Mammary epithelial cell (primary cell): Measurements from ENCODE around the gene TRDMT1.

Experiments used
- EZH2 ChIP-seq: IDR thresholded peaks from 2 replicates; pipeline ENCODE4 v1.6.1; 2012; ENCODE audit warnings: low read length, inconsistent platforms, borderline replicate concordance
- TF ChIP-seq, protein P1 (sequence below), 2 donors: IDR thresholded peaks in 1 of 2; conservative IDR thresholded peaks in 1 of 2; 2 replicates each; pipeline ENCODE4 v1.5.1; 2011 to 2012; ENCODE audit warnings: inconsistent platforms in 2 of 2, low read length in 2 of 2, mild to moderate bottlenecking in 2 of 2, control low read depth in 1 of 2, low read depth in 1 of 2; ENCODE audit not compliant: insufficient read depth in 1 of 2; ENCODE audit errors: extremely low read depth in 1 of 2

DNA sequence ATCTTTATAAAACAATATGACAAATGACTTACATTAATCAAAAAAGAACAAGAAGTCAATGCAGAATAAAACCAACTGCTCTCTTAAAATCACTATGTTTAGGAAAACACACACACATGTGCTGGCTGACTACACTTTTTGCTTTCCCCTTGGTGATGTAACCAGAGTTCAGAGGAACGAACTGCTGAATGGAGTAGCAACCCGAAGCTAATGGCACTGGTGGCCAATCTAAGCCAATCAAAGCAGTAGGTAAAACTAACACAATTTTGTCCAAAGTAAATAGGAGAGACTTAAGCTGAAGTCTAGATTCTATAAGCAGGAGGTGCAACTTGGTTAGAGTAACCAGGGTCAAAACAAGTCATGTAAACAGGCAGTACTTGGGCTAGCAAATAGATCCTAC is 38.6 kb downstream of the TRDMT1 start:
- TF ChIP-seq, protein P1, sequence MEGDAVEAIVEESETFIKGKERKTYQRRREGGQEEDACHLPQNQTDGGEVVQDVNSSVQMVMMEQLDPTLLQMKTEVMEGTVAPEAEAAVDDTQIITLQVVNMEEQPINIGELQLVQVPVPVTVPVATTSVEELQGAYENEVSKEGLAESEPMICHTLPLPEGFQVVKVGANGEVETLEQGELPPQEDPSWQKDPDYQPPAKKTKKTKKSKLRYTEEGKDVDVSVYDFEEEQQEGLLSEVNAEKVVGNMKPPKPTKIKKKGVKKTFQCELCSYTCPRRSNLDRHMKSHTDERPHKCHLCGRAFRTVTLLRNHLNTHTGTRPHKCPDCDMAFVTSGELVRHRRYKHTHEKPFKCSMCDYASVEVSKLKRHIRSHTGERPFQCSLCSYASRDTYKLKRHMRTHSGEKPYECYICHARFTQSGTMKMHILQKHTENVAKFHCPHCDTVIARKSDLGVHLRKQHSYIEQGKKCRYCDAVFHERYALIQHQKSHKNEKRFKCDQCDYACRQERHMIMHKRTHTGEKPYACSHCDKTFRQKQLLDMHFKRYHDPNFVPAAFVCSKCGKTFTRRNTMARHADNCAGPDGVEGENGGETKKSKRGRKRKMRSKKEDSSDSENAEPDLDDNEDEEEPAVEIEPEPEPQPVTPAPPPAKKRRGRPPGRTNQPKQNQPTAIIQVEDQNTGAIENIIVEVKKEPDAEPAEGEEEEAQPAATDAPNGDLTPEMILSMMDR (conservative IDR thresholded peaks at IDR 0.05 in 1 of 2, IDR thresholded peaks at IDR 0.05 in 1 of 2; ENCODE audit: extremely low read depth in 1 of 2, insufficient read depth in 1 of 2, low read depth in 1 of 2, low read length in 2 of 2): no peak
- TF ChIP-seq EZH2: no peak
